Erythroblast (primary cell): ENCODE measurements around the gene RNF224.

ENCODE experiments used
- GATA1 ChIP-seq: IDR thresholded peaks from 2 replicates; pipeline ENCODE4 v1.6.1; 2011; ENCODE audit warnings: low read depth, mild to moderate bottlenecking, control low read depth, low read length, moderate library complexity
- POLR2A ChIP-seq: IDR thresholded peaks from 2 replicates; pipeline ENCODE4 v1.6.1; 2011; ENCODE audit warnings: mild to moderate bottlenecking, low read length

DNA sequence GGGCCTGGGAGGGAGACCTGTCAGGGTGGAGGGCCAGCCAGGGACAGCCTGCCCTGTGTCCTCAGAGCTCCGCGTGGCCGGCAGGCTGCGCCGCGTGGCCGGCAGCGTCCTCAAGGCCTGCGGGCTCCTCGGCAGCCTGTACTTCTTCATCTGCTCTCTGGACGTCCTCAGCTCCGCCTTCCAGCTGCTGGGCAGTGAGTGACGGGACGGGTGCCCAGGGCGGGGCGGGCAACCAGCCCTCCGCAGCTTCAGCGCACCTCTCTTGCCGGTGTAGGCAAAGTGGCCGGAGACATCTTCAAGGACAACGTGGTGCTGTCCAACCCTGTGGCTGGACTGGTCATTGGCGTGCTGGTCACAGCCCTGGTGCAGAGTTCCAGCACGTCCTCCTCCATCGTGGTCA, 5.2 kb downstream of the RNF224 start:
- TF ChIP-seq POLR2A = no peak
- no peak for TF ChIP-seq GATA1
